GM20000 (cell line): ENCODE results near the gene CNOT4.
A peak's percentile ranks its signal among the peaks of the same experiment; 100 is the strongest.

Experiments
- DNase-seq: peaks from one replicate; pipeline ENCODE4 v3.0.0; 2012; ENCODE audit warnings: low spot score
- TF ChIP-seq, protein P1 (sequence below): IDR thresholded peaks from 2 replicates; pipeline ENCODE4 v1.5.1; 2012; ENCODE audit warnings: mild to moderate bottlenecking, control low read depth; ENCODE audit errors: extremely low read depth, missing control alignments

Gene CNOT4

DNA sequence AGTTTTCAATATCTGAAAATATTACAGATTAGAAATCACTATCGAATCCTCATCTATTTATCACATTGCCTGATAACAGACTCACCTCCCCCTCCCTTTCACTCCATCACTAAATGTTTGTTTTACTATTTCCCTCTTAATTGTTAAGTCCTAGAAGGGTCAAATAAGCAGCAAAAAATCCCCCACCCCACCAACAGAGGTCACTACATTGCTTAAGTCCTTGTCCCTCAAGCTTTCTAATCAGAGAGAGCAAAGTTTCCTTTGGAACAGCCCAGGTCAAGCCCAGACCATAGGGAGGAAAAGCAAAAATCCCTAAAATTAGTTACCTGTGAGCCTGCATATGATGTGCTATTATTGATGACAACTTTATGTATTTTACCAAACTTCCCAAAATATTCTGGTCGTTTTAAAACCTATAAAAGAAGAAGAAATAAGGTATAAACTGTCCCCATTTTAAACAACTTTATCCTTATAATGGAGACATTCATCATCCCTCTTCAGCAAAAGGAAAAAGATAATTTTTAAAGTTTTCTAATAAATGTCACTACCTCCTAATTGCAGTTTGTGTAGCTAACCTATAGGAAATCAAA, 95.0 kb downstream of the CNOT4 start:
- DNase-seq: peak; percentile 4
- TF ChIP-seq, protein P1, sequence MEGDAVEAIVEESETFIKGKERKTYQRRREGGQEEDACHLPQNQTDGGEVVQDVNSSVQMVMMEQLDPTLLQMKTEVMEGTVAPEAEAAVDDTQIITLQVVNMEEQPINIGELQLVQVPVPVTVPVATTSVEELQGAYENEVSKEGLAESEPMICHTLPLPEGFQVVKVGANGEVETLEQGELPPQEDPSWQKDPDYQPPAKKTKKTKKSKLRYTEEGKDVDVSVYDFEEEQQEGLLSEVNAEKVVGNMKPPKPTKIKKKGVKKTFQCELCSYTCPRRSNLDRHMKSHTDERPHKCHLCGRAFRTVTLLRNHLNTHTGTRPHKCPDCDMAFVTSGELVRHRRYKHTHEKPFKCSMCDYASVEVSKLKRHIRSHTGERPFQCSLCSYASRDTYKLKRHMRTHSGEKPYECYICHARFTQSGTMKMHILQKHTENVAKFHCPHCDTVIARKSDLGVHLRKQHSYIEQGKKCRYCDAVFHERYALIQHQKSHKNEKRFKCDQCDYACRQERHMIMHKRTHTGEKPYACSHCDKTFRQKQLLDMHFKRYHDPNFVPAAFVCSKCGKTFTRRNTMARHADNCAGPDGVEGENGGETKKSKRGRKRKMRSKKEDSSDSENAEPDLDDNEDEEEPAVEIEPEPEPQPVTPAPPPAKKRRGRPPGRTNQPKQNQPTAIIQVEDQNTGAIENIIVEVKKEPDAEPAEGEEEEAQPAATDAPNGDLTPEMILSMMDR: peak; percentile 66

DNA sequence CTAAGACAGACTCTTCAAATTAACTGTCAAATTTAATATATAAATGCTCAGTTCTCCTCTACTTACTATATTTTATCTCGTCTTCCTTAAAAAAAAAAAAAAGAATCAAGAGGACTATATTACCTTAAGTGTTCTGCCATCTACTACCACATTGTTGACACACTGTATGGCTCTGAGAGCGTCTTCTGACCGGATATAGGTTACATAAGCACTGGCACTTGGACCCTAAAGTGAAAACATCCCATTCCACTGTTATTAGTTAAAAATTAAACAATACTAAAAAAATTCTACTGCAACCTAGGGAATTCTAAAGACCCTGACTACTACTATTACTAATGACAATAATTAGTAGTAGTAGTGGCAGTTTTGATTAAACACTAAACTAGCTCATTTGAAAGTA, 95.7 kb downstream of the CNOT4 start:
- DNase-seq: no peak
- TF ChIP-seq, protein P1: no peak

DNA sequence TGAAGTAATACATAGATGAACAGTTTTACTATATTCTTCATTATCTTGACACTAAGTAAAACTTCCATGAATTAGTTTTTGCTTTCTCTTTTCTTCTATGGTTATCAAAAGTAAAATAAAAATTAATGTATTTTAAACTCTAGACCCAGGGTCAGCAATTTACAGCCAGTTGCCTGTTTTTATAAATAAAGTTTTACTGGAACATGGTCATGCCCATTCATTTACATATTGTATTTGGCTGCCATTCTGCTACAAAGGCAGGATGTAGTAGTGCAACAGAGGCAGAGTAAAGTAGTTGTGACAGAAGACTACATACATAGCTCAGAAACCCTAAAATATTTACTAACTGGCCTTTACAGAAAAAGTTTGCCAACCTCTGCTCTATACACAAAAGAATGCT, 98.8 kb downstream of the CNOT4 start:
- TF ChIP-seq, protein P1: no peak

DNA sequence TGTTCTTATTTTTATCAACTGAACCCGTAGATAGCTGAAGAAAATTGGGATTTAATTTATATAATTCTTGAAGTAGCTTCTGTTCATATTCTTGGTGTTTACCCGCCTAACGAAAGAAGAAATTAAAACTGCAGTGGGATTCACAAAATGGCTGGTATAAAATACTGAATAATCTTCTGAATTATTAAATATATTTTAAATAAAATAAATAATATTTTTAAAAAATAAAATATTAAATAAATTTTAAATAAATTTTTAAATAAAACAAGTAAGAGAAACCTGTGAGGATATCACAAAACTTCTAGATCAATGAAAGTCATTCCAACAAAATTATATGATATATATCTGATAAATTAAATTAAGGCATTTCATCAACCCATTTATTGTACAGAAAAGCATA, 99.4 kb downstream of the CNOT4 start:
- no peak for DNase-seq
- TF ChIP-seq, protein P1: no peak

More for the DNA sequence above, 98.8 kb downstream of the CNOT4 start:
- no peak for DNase-seq

DNA sequence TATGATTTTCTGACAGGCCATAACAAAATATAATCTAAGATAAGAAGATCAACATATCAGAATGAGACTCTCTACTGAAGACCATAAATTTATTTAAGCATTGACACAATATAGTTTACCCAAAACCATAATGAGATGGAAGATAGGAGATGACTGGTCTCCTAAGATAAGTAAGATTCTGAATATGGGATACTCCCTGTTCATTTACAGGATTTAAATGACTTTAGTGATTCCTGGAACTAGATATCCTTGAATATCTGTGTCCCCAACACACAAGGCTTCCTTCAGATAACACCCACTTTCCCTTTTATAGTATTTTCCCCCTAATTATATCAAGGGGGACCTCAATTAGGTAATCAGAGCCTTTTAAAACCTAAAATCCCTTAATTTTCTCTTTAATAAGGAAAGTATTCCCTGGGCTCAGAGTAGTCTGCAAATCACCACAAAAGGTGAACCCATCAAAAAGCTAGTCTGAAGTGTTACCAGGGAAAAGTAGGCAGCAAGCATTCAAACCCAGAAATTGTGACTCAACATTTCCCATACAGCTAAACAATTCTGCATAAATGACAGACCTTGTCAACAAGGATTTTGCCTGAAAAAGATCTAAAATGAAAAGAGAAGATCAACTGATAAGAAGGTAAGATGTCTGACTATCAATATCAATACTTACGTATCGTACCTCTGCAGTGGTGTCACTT, 99.9 kb downstream of the CNOT4 start:
- DNase-seq: no peak
- TF ChIP-seq, protein P1: no peak

DNA sequence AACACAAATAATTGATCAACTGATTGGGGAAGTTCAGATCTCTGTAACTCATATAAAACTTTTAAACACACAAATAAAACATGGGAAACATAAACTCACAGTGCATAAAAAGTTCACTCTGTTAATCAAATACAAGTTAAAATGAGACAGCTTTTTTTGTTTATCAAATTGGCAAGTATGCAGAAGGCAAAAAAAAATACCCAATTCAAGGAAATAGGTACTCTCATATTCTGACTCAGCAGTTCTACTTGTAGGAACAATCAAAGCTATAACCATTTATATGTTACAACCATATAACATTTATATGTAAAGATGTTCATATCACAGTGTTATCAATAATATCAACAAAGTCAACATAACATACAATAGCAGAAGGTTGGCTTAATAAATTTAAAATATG, 102.0 kb downstream of the CNOT4 start:
- DNase-seq: no peak
- TF ChIP-seq, protein P1: no peak

DNA sequence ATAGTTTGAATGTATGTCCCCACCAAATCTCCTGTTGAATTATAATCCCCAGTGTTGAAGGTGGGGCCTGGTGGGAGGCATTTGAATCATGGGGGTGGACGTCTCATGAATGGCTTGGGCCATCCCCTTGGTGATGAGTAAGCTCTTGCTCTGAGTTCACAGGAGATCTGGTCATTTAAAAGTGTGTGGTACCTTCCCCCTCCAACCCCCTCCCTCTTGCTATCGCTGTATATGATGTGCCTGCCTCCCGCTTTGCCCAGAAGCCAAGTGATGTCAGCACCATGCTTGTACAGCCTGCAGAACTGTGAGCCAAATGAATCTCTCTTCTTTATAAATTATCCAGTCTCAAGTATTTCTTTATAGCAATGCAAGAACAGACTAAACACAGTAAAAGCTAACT, 103.0 kb downstream of the CNOT4 start:
- TF ChIP-seq, protein P1: no peak
- no peak for DNase-seq
